ENCODE results near the gene APOO. TPM values are rescaled to one million over a fixed set of nuclear protein-coding genes. Genes with fewer than 3 reads are reported as not detected.
A peak's percentile ranks its signal among the peaks of the same experiment; 100 is the strongest.

Gene APOO
- total RNA-seq, 1 donor from 2014 or later: 81.0 TPM

DNA sequence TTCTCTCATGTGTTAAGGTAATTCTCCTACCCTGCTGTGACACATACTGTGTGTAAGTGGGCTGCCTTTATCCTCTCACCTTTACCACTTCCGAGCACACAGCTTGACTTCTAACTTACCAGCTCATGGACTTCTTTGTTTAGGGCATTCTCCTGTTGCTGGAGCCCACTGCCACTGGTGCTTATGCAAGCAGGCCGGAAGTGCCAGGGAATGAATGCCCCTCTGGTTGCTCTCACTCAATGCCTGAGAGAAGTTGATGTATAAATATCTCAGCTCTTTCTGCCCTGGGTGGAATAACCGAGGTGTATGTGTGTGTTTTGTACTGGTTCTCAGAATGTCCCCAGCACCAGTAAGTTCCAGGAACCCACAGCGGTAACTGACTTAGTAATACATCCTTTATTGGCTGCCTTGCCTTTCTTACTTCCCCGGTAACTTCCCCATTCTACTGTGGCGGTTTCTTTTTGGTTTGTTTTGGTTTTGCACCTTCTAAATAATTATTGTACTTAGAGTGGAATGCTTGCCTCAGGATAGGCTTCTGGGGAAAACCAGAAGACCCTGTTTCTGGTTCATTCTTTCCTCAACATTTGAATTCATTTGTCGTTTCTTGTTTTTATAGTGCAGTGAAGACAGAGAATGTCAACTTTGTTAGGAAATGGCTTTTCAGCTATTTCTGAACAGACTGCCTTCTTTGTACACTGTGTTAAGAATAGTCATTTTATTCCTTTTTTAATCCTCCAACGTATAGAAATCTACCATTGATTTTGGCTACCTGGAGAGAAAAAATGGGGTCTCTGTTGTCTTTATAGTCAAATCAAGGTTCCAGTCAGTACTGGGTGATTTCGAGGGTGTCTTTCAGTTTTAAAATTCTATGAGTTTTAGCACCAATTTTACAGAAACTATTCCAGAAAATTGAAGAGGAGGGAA lies 45.5 kb upstream of the APOO start:
- H3K4me2 ChIP-seq: peak overlapping the region; percentile 57

DNA sequence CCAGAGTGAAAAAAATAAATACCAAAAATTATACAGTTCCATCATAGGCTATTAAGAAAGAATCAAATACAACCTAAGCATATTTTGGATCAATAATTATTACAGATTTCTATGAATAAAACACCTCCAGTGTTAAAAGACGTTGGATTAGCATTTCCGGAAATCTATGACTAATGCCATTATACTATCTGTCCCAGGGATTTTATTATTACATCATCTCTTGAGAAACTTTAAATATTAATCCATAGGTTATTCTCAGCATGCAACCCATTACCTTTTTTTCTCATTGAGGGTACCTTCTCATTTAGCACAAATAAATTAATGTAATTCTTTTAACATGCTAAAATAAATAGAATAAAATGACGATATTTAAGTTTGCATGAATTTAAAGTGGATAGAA lies 44.7 kb upstream of the APOO start:
- no peaks in the 10 kb centered on the region for H3K79me2 ChIP-seq (ENCODE audit: low read depth)
- TF ChIP-seq CTCF (IDR thresholded peaks at IDR 0.05) (no peak), EZH2phosphoT487 (IDR thresholded peaks at IDR 0.05) (no peak), EZH2 (IDR thresholded peaks at IDR 0.05) (no peak)
- H3K9ac ChIP-seq: no peak overlapping the region
- Mint-ChIP-seq H3K27ac (no peak overlapping the region), H3K36me3 (no peaks in the 10 kb centered on the region), H3K27me3 (ENCODE audit: insufficient read depth, low read depth) (peaks cover 5% of the 10 kb centered on the region), H3K9me3 (no peaks in the 10 kb centered on the region), H3K4me3 (no peak overlapping the region), H3K4me1 (peaks cover 13% of the 10 kb centered on the region)
- peaks cover 18% of the 10 kb centered on the region for H3K4me1 ChIP-seq
- H4K20me1 ChIP-seq (ENCODE audit: low read depth): no peaks in the 10 kb centered on the region
- no peak for DNase-seq (ENCODE audit: low spot score)
- H3K9me3 ChIP-seq (ENCODE audit: low read depth): no peaks in the 10 kb centered on the region
- H3K4me2 ChIP-seq: no peak overlapping the region
- no peak overlapping the region for H3K4me3 ChIP-seq
- H3K36me3 ChIP-seq: no peaks in the 10 kb centered on the region
- H2AFZ ChIP-seq (replicated peaks): no peak overlapping the region
- H3F3A ChIP-seq (ENCODE audit: low read depth): peaks cover 7% of the 10 kb centered on the region
- H3K27me3 ChIP-seq: no peaks in the 10 kb centered on the region
- no peak overlapping the region for H3K27ac ChIP-seq

More for the DNA sequence above, 45.5 kb upstream of the APOO start:
- peak overlapping the region; percentile 11 for H3K27ac Mint-ChIP-seq
- Histone ChIP-seq H3K36me3 (no peaks in the 10 kb centered on the region), H3K4me3 (no peak overlapping the region), H3K79me2 (ENCODE audit: low read depth) (no peaks in the 10 kb centered on the region), H3K9ac (no peak overlapping the region), H2AFZ (replicated peaks) (peak overlapping the region; percentile 98), H3F3A (ENCODE audit: low read depth) (peaks cover 7% of the 10 kb centered on the region), H4K20me1 (ENCODE audit: low read depth) (no peaks in the 10 kb centered on the region), H3K9me3 (ENCODE audit: low read depth) (no peaks in the 10 kb centered on the region), H3K27ac (no peak overlapping the region), H3K27me3 (no peaks in the 10 kb centered on the region), H3K4me1 (peaks cover 18% of the 10 kb centered on the region)
- no peak overlapping the region for H3K4me3 Mint-ChIP-seq
- H3K36me3 Mint-ChIP-seq: no peaks in the 10 kb centered on the region
- H3K27me3 Mint-ChIP-seq (ENCODE audit: insufficient read depth, low read depth): peaks cover 3% of the 10 kb centered on the region
- peak; percentile 31 for DNase-seq (ENCODE audit: low spot score)
- H3K9me3 Mint-ChIP-seq: no peaks in the 10 kb centered on the region
- TF ChIP-seq CTCF (IDR thresholded peaks at IDR 0.05): no peak
- no peak for TF ChIP-seq EZH2phosphoT487 (IDR thresholded peaks at IDR 0.05)
- TF ChIP-seq EZH2 (IDR thresholded peaks at IDR 0.05): no peak
- H3K4me1 Mint-ChIP-seq: peaks cover 13% of the 10 kb centered on the region

- no peaks in the 10 kb centered on the region for H3K4me1 Mint-ChIP-seq
- Histone ChIP-seq H3K79me2 (ENCODE audit: low read depth) (no peaks in the 10 kb centered on the region), H3K27me3 (no peaks in the 10 kb centered on the region), H2AFZ (replicated peaks) (no peak overlapping the region), H3K27ac (no peak overlapping the region), H3K36me3 (no peaks in the 10 kb centered on the region), H3K9ac (no peak overlapping the region), H4K20me1 (ENCODE audit: low read depth) (no peaks in the 10 kb centered on the region), H3K4me3 (no peak overlapping the region), H3K4me2 (no peak overlapping the region), H3K9me3 (ENCODE audit: low read depth) (no peaks in the 10 kb centered on the region), H3K4me1 (no peaks in the 10 kb centered on the region), H3F3A (ENCODE audit: low read depth) (peaks cover 3% of the 10 kb centered on the region)
- DNase-seq (ENCODE audit: low spot score): no peak
- no peak overlapping the region for H3K4me3 Mint-ChIP-seq
- no peaks in the 10 kb centered on the region for H3K9me3 Mint-ChIP-seq
- H3K27ac Mint-ChIP-seq: peak overlapping the region; percentile 54
- H3K36me3 Mint-ChIP-seq: no peaks in the 10 kb centered on the region
- H3K27me3 Mint-ChIP-seq (ENCODE audit: insufficient read depth, low read depth): peaks cover 4% of the 10 kb centered on the region
- TF ChIP-seq EZH2phosphoT487 (IDR thresholded peaks at IDR 0.05) (no peak), CTCF (IDR thresholded peaks at IDR 0.05) (no peak), EZH2 (IDR thresholded peaks at IDR 0.05) (no peak)
Observed at GRCh38 chrX:23945206-23945605, 37.5 kb upstream of the APOO start.
